Measurements from ENCODE around the gene RMC1.
"Not testable (repeated sequence)": the region's sequence is repeated elsewhere in the genome, so short reads cannot be mapped to it uniquely, and the experiment has no call there.

Gene RMC1

GRCh38 chr18:23545247-23545789 is 42.0 kb downstream of the RMC1 start:
- Histone ChIP-seq H2AFZ (ENCODE audit: low read length, unreplicated experiment) (no peak overlapping the region), H3K4me3 (ENCODE audit: low read depth, low read length) (no peak overlapping the region), H3K4me1 (ENCODE audit: control insufficient read depth, insufficient read depth, low read length, unreplicated experiment) (no peaks in the 10 kb centered on the region), H3K27me3 (ENCODE audit: insufficient read depth, low read length) (no peaks in the 10 kb centered on the region), H3K36me3 (ENCODE audit: insufficient read depth, low read length) (peaks cover 39% of the 10 kb centered on the region), H3K79me2 (ENCODE audit: control insufficient read depth, insufficient read depth, low read length, unreplicated experiment) (no peaks in the 10 kb centered on the region), H3K27ac (ENCODE audit: low read depth, low read length) (no peak overlapping the region)

- no peaks in the 10 kb centered on the region for H3K27me3 ChIP-seq (ENCODE audit: insufficient read depth, low read length)
- H3K79me2 ChIP-seq (ENCODE audit: control insufficient read depth, insufficient read depth, low read length, unreplicated experiment): no peaks in the 10 kb centered on the region
- H3K4me3 ChIP-seq (ENCODE audit: low read depth, low read length): no peak overlapping the region
- no peak overlapping the region for H2AFZ ChIP-seq (ENCODE audit: low read length, unreplicated experiment)
- H3K4me1 ChIP-seq (ENCODE audit: control insufficient read depth, insufficient read depth, low read length, unreplicated experiment): no peaks in the 10 kb centered on the region
- H3K27ac ChIP-seq (ENCODE audit: low read depth, low read length): no peak overlapping the region
- H3K36me3 ChIP-seq (ENCODE audit: insufficient read depth, low read length): peaks cover 21% of the 10 kb centered on the region
Observed at GRCh38 chr18:23547306-23547705, 44.0 kb downstream of the RMC1 start.

- H3K27me3 ChIP-seq (ENCODE audit: insufficient read depth, low read length): no peaks in the 10 kb centered on the region
- no peaks in the 10 kb centered on the region for H3K4me1 ChIP-seq (ENCODE audit: control insufficient read depth, insufficient read depth, low read length, unreplicated experiment)
- H3K36me3 ChIP-seq (ENCODE audit: insufficient read depth, low read length): peaks cover 19% of the 10 kb centered on the region
- H2AFZ ChIP-seq (ENCODE audit: low read length, unreplicated experiment): no peak overlapping the region
- H3K4me3 ChIP-seq (ENCODE audit: low read depth, low read length): no peak overlapping the region
- no peaks in the 10 kb centered on the region for H3K79me2 ChIP-seq (ENCODE audit: control insufficient read depth, insufficient read depth, low read length, unreplicated experiment)
- H3K27ac ChIP-seq (ENCODE audit: low read depth, low read length): no peak overlapping the region; the same call in 1 of the 2 replicates
Observed at GRCh38 chr18:23547846-23548245, 44.5 kb downstream of the RMC1 start.

DNA sequence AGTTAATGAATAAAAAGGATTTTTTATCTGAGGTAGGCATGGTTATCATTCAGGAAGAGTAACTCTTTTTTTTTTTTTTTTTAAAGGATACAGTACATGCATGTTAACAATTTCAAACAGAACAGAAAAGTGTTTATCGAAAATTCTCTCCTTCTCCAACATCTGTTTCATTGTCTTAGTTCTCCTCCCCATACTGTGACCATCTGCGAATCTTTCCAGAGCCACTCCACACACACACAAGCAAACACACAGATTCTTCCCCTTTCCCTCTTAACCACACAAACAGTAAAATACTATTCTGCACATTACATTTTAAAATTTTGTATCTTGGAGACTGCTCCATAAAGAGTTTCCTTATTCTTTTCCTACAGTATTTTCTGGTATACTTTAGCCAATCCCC is 45.0 kb downstream of the RMC1 start:
- Histone ChIP-seq H3K27ac (ENCODE audit: low read depth, low read length) (no peak overlapping the region; the same call in 1 of the 2 replicates), H3K36me3 (ENCODE audit: insufficient read depth, low read length) (peaks cover 20% of the 10 kb centered on the region)

GRCh38 chr18:23548719-23549118 is 45.4 kb downstream of the RMC1 start:
- Histone ChIP-seq H3K36me3 (ENCODE audit: insufficient read depth, low read length) (peaks cover 24% of the 10 kb centered on the region), H3K4me3 (ENCODE audit: low read depth, low read length) (no peak overlapping the region), H2AFZ (ENCODE audit: low read length, unreplicated experiment) (no peak overlapping the region), H3K4me1 (ENCODE audit: control insufficient read depth, insufficient read depth, low read length, unreplicated experiment) (no peaks in the 10 kb centered on the region), H3K79me2 (ENCODE audit: control insufficient read depth, insufficient read depth, low read length, unreplicated experiment) (no peaks in the 10 kb centered on the region), H3K27me3 (ENCODE audit: insufficient read depth, low read length) (no peaks in the 10 kb centered on the region), H3K27ac (ENCODE audit: low read depth, low read length) (no peak overlapping the region)

More for the DNA sequence above, 45.0 kb downstream of the RMC1 start:
- no peaks in the 10 kb centered on the region for H3K79me2 ChIP-seq (ENCODE audit: control insufficient read depth, insufficient read depth, low read length, unreplicated experiment)
- H3K4me1 ChIP-seq (ENCODE audit: control insufficient read depth, insufficient read depth, low read length, unreplicated experiment): no peaks in the 10 kb centered on the region
- no peak overlapping the region for H2AFZ ChIP-seq (ENCODE audit: low read length, unreplicated experiment)
- no peak overlapping the region for H3K4me3 ChIP-seq (ENCODE audit: low read depth, low read length)
- H3K27me3 ChIP-seq (ENCODE audit: insufficient read depth, low read length): no peaks in the 10 kb centered on the region

GRCh38 chr18:23550898-23551297 is 47.6 kb downstream of the RMC1 start:
- no peaks in the 10 kb centered on the region for H3K4me1 ChIP-seq (ENCODE audit: control insufficient read depth, insufficient read depth, low read length, unreplicated experiment)
- H3K36me3 ChIP-seq (ENCODE audit: insufficient read depth, low read length): peaks cover 26% of the 10 kb centered on the region

GRCh38 chr18:23551978-23552377 is 48.7 kb downstream of the RMC1 start:
- no peak overlapping the region for H3K27ac ChIP-seq (ENCODE audit: low read depth, low read length)

More at GRCh38 chr18:23550898-23551297, 47.6 kb downstream of the RMC1 start:
- H3K27ac ChIP-seq (ENCODE audit: low read depth, low read length): no peak overlapping the region
- no peaks in the 10 kb centered on the region for H3K79me2 ChIP-seq (ENCODE audit: control insufficient read depth, insufficient read depth, low read length, unreplicated experiment)
- H3K4me3 ChIP-seq (ENCODE audit: low read depth, low read length): no peak overlapping the region
- no peaks in the 10 kb centered on the region for H3K27me3 ChIP-seq (ENCODE audit: insufficient read depth, low read length)
- no peak overlapping the region for H2AFZ ChIP-seq (ENCODE audit: low read length, unreplicated experiment)

GRCh38 chr18:23552505-23552904 is 49.2 kb downstream of the RMC1 start:
- Histone ChIP-seq H3K4me3 (ENCODE audit: low read depth, low read length) (no peak overlapping the region), H3K27me3 (ENCODE audit: insufficient read depth, low read length) (no peaks in the 10 kb centered on the region), H3K36me3 (ENCODE audit: insufficient read depth, low read length) (peaks cover 26% of the 10 kb centered on the region), H3K4me1 (ENCODE audit: control insufficient read depth, insufficient read depth, low read length, unreplicated experiment) (no peaks in the 10 kb centered on the region), H2AFZ (ENCODE audit: low read length, unreplicated experiment) (no peak overlapping the region), H3K79me2 (ENCODE audit: control insufficient read depth, insufficient read depth, low read length, unreplicated experiment) (no peaks in the 10 kb centered on the region), H3K27ac (ENCODE audit: low read depth, low read length) (no peak overlapping the region)

More at GRCh38 chr18:23551978-23552377, 48.7 kb downstream of the RMC1 start:
- no peaks in the 10 kb centered on the region for H3K4me1 ChIP-seq (ENCODE audit: control insufficient read depth, insufficient read depth, low read length, unreplicated experiment)
- no peak overlapping the region for H3K4me3 ChIP-seq (ENCODE audit: low read depth, low read length)
- H2AFZ ChIP-seq (ENCODE audit: low read length, unreplicated experiment): no peak overlapping the region
- H3K27me3 ChIP-seq (ENCODE audit: insufficient read depth, low read length): no peaks in the 10 kb centered on the region
- H3K79me2 ChIP-seq (ENCODE audit: control insufficient read depth, insufficient read depth, low read length, unreplicated experiment): no peaks in the 10 kb centered on the region
- H3K36me3 ChIP-seq (ENCODE audit: insufficient read depth, low read length): peaks cover 28% of the 10 kb centered on the region

DNA sequence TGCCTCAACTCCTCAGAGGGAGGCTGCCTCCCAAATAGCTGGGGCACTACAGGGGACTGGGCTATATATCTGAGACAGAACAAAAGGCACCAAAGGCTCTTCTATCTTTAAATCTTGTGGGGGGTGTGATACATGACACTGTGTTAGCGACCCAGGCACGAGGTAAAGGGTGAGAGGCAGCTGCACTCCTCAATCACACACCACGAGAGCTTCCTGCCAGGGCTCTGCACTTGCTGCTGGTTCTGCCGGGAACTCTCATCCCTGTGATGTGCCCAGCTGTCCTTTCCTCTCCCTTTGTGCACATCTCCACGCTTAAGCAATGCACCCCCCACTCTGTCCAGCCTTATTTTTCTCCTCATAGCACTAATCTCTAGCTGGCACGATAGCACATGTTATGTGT is 50.6 kb downstream of the RMC1 start:
- Histone ChIP-seq H3K27me3 (ENCODE audit: insufficient read depth, low read length) (no peaks in the 10 kb centered on the region), H3K27ac (ENCODE audit: low read depth, low read length) (no peak overlapping the region), H3K79me2 (ENCODE audit: control insufficient read depth, insufficient read depth, low read length, unreplicated experiment) (no peaks in the 10 kb centered on the region), H3K4me1 (ENCODE audit: control insufficient read depth, insufficient read depth, low read length, unreplicated experiment) (no peaks in the 10 kb centered on the region), H2AFZ (ENCODE audit: low read length, unreplicated experiment) (no peak overlapping the region), H3K36me3 (ENCODE audit: insufficient read depth, low read length) (peaks cover 21% of the 10 kb centered on the region), H3K4me3 (ENCODE audit: low read depth, low read length) (no peak overlapping the region)

- Histone ChIP-seq H2AFZ (ENCODE audit: low read length, unreplicated experiment) (no peak overlapping the region), H3K36me3 (ENCODE audit: insufficient read depth, low read length) (peaks cover 30% of the 10 kb centered on the region), H3K27ac (ENCODE audit: low read depth, low read length) (no peak overlapping the region), H3K4me3 (ENCODE audit: low read depth, low read length) (no peak overlapping the region), H3K79me2 (ENCODE audit: control insufficient read depth, insufficient read depth, low read length, unreplicated experiment) (no peaks in the 10 kb centered on the region), H3K4me1 (ENCODE audit: control insufficient read depth, insufficient read depth, low read length, unreplicated experiment) (no peaks in the 10 kb centered on the region), H3K27me3 (ENCODE audit: insufficient read depth, low read length) (no peaks in the 10 kb centered on the region)
Observed at GRCh38 chr18:23556145-23556780, 53.0 kb downstream of the RMC1 start.

DNA sequence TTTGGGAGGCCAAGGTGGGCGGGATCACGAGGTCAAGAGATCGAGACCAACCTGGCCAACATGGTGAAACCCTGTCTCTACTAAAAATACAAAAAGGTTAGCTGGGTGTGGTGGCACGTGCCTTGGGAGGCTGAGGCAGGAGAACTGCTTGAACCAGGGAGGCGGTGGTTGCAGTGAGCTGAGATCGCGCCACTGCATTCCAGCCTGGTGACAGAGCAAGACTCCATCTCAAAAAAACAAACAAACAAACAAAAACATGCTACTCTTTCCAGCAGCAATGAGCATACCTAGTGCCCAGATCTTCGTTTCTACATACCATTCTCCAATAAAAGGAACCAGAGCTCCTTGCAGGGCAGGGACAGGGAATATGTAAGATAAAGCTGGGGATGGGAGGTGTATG is 54.2 kb downstream of the RMC1 start:
- peaks cover 34% of the 10 kb centered on the region for H3K36me3 ChIP-seq (ENCODE audit: insufficient read depth, low read length)
- not testable (repeated sequence) for H3K4me3 ChIP-seq (ENCODE audit: low read depth, low read length); H2AFZ ChIP-seq (ENCODE audit: low read length, unreplicated experiment); H3K4me1 ChIP-seq (ENCODE audit: control insufficient read depth, insufficient read depth, low read length, unreplicated experiment); H3K27me3 ChIP-seq (ENCODE audit: insufficient read depth, low read length); H3K79me2 ChIP-seq (ENCODE audit: control insufficient read depth, insufficient read depth, low read length, unreplicated experiment); H3K27ac ChIP-seq (ENCODE audit: low read depth, low read length)
